Neural crest cell (in vitro differentiated cells): ENCODE data around the gene RPS21. TPM values are rescaled to one million over a fixed set of nuclear protein-coding genes. Genes with fewer than 3 reads are reported as not detected.

Experiments used
- DNase-seq: peaks from one replicate; pipeline ENCODE4 v3.0.0; 2021; ENCODE audit warnings: low read depth, mixed read lengths, low spot score
- H3K27ac Mint-ChIP-seq: one replicate; pipeline ENCODE4 v1.8.0; 2021; ENCODE audit warnings: mild to moderate bottlenecking, mixed read lengths; ENCODE audit not compliant: unreplicated experiment
- H3K27me3 Mint-ChIP-seq: 2 replicates; pipeline ENCODE4 v1.8.0; 2021; ENCODE audit warnings: low read depth, mild to moderate bottlenecking, mixed read lengths
- H3K36me3 Mint-ChIP-seq: 2 replicates; pipeline ENCODE4 v1.8.0; 2021; ENCODE audit warnings: low read depth, mild to moderate bottlenecking, mixed read lengths
- H3K4me1 Mint-ChIP-seq: 2 replicates; pipeline ENCODE4 v1.8.0; 2021; ENCODE audit warnings: mixed read lengths
- H3K4me3 Mint-ChIP-seq: one replicate; pipeline ENCODE4 v1.8.0; 2021; ENCODE audit warnings: mild to moderate bottlenecking, mixed read lengths
- H3K9me3 Mint-ChIP-seq: 2 replicates; pipeline ENCODE4 v1.8.0; 2021; ENCODE audit warnings: mixed read lengths
- CTCF ChIP-seq: fragments of 200-600 bp; sonication (generic); conservative IDR thresholded peaks from 2 replicates; pipeline ENCODE4 v1.5.0; 2021; ENCODE audit warnings: antibody characterized with exemption, mild to moderate bottlenecking
- total RNA-seq: library from RNA; stranded (reverse); gene quantifications from 2 replicates; pipeline ENCODE4 v1.2.1, GENCODE V29; 2021

Gene RPS21
- total RNA-seq, 1 donor from 2014 or later = 1,312 TPM

DNA sequence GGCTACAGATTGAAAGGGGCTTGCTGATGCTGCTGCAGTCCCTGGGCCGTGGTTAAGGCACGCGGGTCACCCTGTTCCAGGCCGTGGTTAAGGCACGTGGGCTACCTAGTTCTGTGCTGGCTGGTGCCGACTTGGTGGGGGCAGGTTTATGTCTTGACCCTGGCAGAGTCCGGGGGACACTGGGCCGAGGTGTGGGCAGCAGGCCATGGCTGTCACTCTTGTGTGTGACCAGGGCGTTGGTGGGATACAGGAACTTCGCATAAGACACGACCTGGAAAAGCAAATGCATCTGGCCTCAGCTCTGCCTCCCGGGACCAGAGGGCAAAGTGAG lies 6.4 kb downstream of the RPS21 start:
- H3K9me3 Mint-ChIP-seq = no peaks in the 10 kb centered on the region
- H3K36me3 Mint-ChIP-seq = peaks cover 13% of the 10 kb centered on the region
- no peak for TF ChIP-seq CTCF
- peaks cover 11% of the 10 kb centered on the region for H3K4me1 Mint-ChIP-seq
- no peak overlapping the region for H3K4me3 Mint-ChIP-seq
- no peak overlapping the region for H3K27ac Mint-ChIP-seq
- no peaks in the 10 kb centered on the region for H3K27me3 Mint-ChIP-seq
- no peak for DNase-seq

GRCh38 chr20:62393830-62394229 lies 6.9 kb downstream of the RPS21 start:
- Mint-ChIP-seq H3K27ac (no peak overlapping the region), H3K36me3 (peaks cover 13% of the 10 kb centered on the region), H3K4me3 (no peak overlapping the region), H3K27me3 (no peaks in the 10 kb centered on the region), H3K4me1 (peaks cover 6% of the 10 kb centered on the region), H3K9me3 (no peaks in the 10 kb centered on the region)
- TF ChIP-seq CTCF = no peak
- no peak for DNase-seq

DNA sequence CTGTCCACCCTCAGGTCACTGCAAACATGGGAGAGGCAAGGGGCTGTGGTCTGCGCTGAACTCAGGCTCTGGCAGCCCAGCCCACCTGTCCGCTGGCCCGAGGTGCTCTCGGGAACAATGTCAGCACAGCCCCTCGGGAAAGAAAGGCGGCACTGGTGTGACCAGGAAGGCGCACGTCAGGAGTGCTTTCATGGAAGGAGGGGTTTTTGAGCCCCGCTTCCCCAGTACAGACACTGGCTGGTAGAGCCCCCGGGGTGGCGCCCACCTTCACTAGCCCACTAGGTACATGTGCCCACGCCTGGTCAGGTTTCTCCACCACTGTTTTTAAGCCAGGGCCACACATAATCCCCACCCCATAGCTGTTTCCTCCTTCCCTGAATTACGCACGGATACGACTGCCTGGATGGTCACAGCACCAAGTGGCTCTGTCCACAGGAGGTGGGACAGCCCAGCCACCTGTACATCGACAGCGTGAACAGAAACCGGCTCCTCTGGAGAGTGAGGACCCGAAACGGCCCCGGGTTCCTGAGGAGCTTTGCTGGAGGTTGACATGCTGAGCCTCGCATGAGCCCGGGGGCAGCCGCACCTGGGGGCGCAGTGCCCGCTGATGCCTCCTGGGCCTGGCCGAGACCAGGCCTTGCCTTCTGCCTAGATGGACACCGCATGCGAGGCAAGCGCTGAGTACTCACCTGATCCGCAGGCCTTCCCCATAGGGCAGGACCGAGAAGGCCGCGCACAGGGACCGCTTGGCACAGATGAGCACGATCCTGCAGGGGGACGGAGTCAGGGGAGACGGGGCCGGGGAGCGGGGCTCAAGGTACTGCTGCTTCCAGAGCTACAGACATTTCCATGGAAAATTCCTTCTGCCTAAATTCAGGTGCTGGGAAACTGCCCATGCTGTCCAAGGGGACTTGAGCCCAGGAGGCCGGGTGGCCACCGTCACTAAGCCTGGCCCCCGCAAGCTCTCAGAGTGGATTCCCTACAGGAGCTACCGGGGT lies 7.6 kb downstream of the RPS21 start:
- H3K4me1 Mint-ChIP-seq = no peaks in the 10 kb centered on the region
- no peaks in the 10 kb centered on the region for H3K27me3 Mint-ChIP-seq
- no peak overlapping the region for H3K27ac Mint-ChIP-seq
- H3K36me3 Mint-ChIP-seq = peaks cover 9% of the 10 kb centered on the region
- no peak for DNase-seq
- no peak for TF ChIP-seq CTCF
- no peaks in the 10 kb centered on the region for H3K9me3 Mint-ChIP-seq
- peak overlapping the region; percentile 34 for H3K4me3 Mint-ChIP-seq

DNA sequence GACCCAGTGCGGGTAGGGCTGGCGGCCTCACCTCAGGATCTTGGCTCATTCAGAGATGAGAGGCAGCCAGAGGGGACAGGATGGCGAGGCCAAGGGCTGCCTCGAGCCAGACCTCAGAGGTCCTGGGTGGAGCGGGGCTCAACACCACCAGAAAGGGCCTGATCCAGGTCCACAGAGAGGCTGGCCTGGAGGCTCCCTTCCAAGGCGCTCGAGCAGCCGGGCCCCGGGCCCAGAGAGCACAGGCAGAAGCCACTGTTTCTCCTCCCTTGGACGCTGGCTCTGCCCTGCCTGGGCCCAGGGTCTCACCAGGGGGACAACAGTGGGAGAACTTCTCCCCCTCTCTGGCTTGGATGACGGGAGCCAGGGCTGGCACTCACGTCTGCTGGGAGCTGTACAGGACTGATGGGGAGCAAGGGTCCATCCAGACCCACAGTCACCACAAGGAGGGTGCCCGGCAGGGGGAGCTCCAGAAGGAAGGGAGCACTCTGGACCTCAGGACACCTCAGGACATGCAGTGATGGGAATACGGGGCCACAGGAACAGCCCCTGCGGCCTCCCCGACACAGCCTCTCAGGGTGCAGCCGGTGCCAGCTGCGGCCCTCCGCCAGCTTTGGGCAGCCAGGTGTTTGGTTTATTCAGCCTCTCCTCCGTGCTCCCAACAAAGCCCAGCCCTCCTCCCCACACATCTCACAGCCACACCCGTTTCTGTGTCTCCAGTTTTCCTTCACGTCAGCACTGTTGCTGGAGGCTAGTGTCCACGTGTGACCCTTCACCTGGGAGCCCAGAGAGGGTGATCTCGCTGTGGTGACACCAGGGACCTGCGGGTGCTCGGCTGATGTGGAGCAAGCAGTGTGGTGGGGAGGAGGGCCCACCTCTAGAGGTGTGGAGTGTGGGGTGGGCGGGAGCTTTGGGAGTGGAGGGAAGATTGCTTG lies 8.7 kb downstream of the RPS21 start:
- H3K27me3 Mint-ChIP-seq = no peaks in the 10 kb centered on the region
- DNase-seq = no peak
- H3K36me3 Mint-ChIP-seq = peaks cover 9% of the 10 kb centered on the region
- no peaks in the 10 kb centered on the region for H3K4me1 Mint-ChIP-seq
- no peaks in the 10 kb centered on the region for H3K9me3 Mint-ChIP-seq
- H3K27ac Mint-ChIP-seq = no peak overlapping the region
- peak overlapping the region; percentile 73 for H3K4me3 Mint-ChIP-seq
- TF ChIP-seq CTCF = no peak

DNA sequence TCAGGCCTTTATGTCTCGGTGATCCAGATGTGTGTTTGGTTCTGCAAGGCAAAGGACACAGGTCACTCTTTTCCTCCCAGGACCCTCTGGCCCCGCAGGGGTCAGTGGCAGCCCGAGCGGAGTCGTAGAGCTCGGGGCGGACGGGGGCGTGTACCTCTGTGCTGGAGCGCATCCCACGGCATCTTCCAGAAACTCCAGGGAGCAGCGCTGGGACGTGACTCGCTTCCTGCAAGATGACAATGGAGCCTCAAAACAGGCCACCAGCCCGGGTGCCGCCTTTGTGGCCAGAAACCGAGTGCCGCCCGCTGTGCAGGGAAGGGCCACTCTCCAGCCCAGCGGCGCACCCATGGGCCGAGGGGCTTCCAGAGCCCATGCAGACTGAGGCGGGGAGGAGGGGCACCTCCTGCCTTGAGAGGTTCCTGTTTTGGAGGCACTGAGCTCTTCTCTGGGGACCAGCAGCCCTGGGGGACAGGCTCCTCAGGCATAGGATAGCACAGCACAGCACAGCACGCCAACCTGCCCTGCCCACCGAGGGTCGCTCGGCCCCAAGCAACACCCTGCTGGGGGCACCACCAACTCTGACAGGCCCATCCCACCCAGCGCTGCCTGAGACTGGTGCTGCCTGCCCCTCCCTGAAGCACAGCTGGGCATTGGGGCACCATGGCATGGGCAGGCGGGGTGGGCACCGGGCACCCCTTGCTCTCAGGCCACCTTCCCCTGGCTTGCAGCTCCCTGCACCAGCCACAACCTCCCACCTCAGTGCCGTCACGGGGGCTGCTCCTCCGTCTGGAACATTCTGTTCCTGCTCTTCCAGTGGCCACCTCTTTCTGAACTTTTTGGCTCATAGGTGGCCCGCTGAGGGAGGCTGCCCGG lies 9.7 kb downstream of the RPS21 start:
- Mint-ChIP-seq H3K27me3 (no peaks in the 10 kb centered on the region), H3K36me3 (peaks cover 12% of the 10 kb centered on the region), H3K4me3 (no peak overlapping the region), H3K27ac (no peak overlapping the region), H3K9me3 (no peaks in the 10 kb centered on the region), H3K4me1 (no peaks in the 10 kb centered on the region)
- no peak for TF ChIP-seq CTCF
- DNase-seq = no peak
